Activated CD4-positive, alpha-beta T cell treated with anti-CD3 and anti-CD28 coated beads, Interleukin-2, amount 50 U/mL, for 1 hour (primary cell): ENCODE data around the gene AGRN.
"Not testable (repeated sequence)": the region's sequence is repeated elsewhere in the genome, so short reads cannot be mapped to it uniquely, and the experiment has no call there.

Experiments used
- DNase-seq: peaks from one replicate; pipeline ENCODE4 v3.0.0-alpha.2; 2020

The AGRN gene

GRCh38 chr1:1067860-1068516, 48.1 kb downstream of the AGRN start:
- no peak for DNase-seq

GRCh38 chr1:1068517-1069055, 48.7 kb downstream of the AGRN start:
- DNase-seq, result peak; percentile 65

- peak; percentile 93 for DNase-seq
These were observed 49.3 kb downstream of the AGRN start for GRCh38 chr1:1069056-1069710.

GRCh38 chr1:1069711-1070676, 50.1 kb downstream of the AGRN start:
- DNase-seq, result no peak

GRCh38 chr1:1071486-1072298, 51.8 kb downstream of the AGRN start:
- DNase-seq, result no peak

GRCh38 chr1:1072299-1072848, 52.5 kb downstream of the AGRN start:
- no peak for DNase-seq

GRCh38 chr1:1072849-1073742, 53.2 kb downstream of the AGRN start:
- no peak for DNase-seq

- DNase-seq, result no peak
These were observed 54.0 kb downstream of the AGRN start, which contains the start of gene RNF223 for GRCh38 chr1:1073743-1074587. TSS of gene RNF223 (minus strand) at chr1:1074306. CDS start at chr1:1072566, 1,740 bp downstream.

GRCh38 chr1:1074631-1075147, 54.8 kb downstream of the AGRN start:
- no peak for DNase-seq

- no peak for DNase-seq
These were observed 55.4 kb downstream of the AGRN start for GRCh38 chr1:1075148-1075935.

- DNase-seq, result not testable (repeated sequence)
These were observed 57.5 kb downstream of the AGRN start for GRCh38 chr1:1077396-1077795.

- no peak for DNase-seq
These were observed 59.6 kb downstream of the AGRN start for GRCh38 chr1:1079408-1080121.

- no peak for DNase-seq
These were observed 60.3 kb downstream of the AGRN start for GRCh38 chr1:1080122-1080757.

- no peak for DNase-seq
These were observed 61.0 kb downstream of the AGRN start for GRCh38 chr1:1080951-1081310.

GRCh38 chr1:1081311-1082238, 61.7 kb downstream of the AGRN start:
- DNase-seq, result no peak

GRCh38 chr1:1082239-1082775, 62.4 kb downstream of the AGRN start:
- no peak for DNase-seq
